Transverse colon (tissue), 4 donors: ENCODE measurements around the gene MIEF1. TPM values are rescaled to one million over a fixed set of nuclear protein-coding genes. Genes with fewer than 3 reads are reported as not detected.

Experiments used
- DNase-seq: peaks from one replicate; pipeline ENCODE4 v3.0.0-alpha.2; 2019
- H3K27ac ChIP-seq, 4 donors: fragments of 200-600 bp; sonication (generic); 2 replicates each; pipeline ENCODE4 v1.5.1; 2016 to 2018; ENCODE audit warnings: inconsistent platforms in 4 of 4
- H3K27me3 ChIP-seq: fragments of 200-600 bp; sonication (generic); 2 replicates; pipeline ENCODE4 v1.5.1; 2017; ENCODE audit warnings: inconsistent platforms
- H3K36me3 ChIP-seq, 4 donors: fragments of 200-600 bp; sonication (generic); 2 replicates each; pipeline ENCODE4 v1.5.1; 2017 to 2019; ENCODE audit warnings: inconsistent platforms in 4 of 4
- H3K4me1 ChIP-seq, 4 donors: fragments of 200-600 bp; sonication (generic); 2 replicates each; pipeline ENCODE4 v1.5.1; 2017 to 2020; ENCODE audit warnings: inconsistent platforms in 4 of 4
- H3K4me3 ChIP-seq, 4 donors: fragments of 200-600 bp; sonication (generic); 1 replicate in 1 of 4; 2 replicates in 3 of 4; pipeline versions ENCODE4 v1.5.1 to v1.6.1; 2017 to 2019; ENCODE audit warnings: inconsistent platforms in 4 of 4
- H3K9me3 ChIP-seq, 2 donors: fragments of 200-600 bp; sonication (generic); 2 replicates each; pipeline ENCODE4 v1.5.1; 2017 to 2019; ENCODE audit warnings: inconsistent platforms in 2 of 2
- EP300 ChIP-seq: sonication (generic); formaldehyde crosslinking; IDR thresholded peaks from one replicate; pipeline ENCODE4 v1.6.1; 2017; ENCODE audit warnings: antibody characterized with exemption, low read depth
- POLR2A ChIP-seq: fragments of 450-650 bp; IDR thresholded peaks from one replicate; pipeline ENCODE4 v1.6.1; 2016; ENCODE audit warnings: antibody characterized with exemption, mild to moderate bottlenecking, moderate library complexity
- POLR2AphosphoS5 ChIP-seq, 3 donors: sonication (generic); formaldehyde crosslinking; IDR thresholded peaks; one replicate each; pipeline ENCODE4 v1.6.1; 2016; ENCODE audit warnings: antibody characterized with exemption in 3 of 3
- WGBS, 2 donors: methylation state at CpG; one replicate each; pipeline ENCODE4 v1.1.5; 2018; ENCODE audit warnings: low coverage in 1 of 2; 5-methylcytosine and 5-hydroxymethylcytosine counted together
- in situ Hi-C, 4 donors: fragments of 200-750 bp; cut with MboI; loops; one replicate each; pipeline versions ENCODE4 v1.15.0 to v1.15.1; 2017; ENCODE audit warnings: low sequenced_read_pairs in 3 of 4, low pct_ligation_motif_present in 1 of 4, low pct_unique_long_range_greater_than_20kb in 1 of 4
- intact Hi-C: fragments of 100-400 bp; cut with DNase I; formaldehyde crosslinking; loops from one replicate; pipeline ENCODE4 v1.15.1; 2023; ENCODE audit warnings: low total_unique reads
- total RNA-seq, 4 donors: library from RNA; depleted of rRNA; stranded (reverse); fragments of >200 nt; gene quantifications; one replicate each; pipeline ENCODE4 v1.1.0, GENCODE V29; 2016
- TF ChIP-seq, protein P1 (sequence below), 5 experiments: fragments of 200-600 bp in 3 of 5; fragments of 450-650 bp in 2 of 5; sonication (generic) in 3 of 5; IDR thresholded peaks; 1 replicate in 2 of 5; 2 replicates in 3 of 5; pipeline ENCODE4 v1.5.1; 2016 to 2017; ENCODE audit warnings: antibody characterized with exemption in 5 of 5, inconsistent platforms in 3 of 5, mild to moderate bottlenecking in 2 of 5, moderate library complexity in 1 of 5

MIEF1 gene
- total RNA-seq, 4 donors from 2014 or later = 11.5 to 31.0 (median 25.6) TPM

DNA sequence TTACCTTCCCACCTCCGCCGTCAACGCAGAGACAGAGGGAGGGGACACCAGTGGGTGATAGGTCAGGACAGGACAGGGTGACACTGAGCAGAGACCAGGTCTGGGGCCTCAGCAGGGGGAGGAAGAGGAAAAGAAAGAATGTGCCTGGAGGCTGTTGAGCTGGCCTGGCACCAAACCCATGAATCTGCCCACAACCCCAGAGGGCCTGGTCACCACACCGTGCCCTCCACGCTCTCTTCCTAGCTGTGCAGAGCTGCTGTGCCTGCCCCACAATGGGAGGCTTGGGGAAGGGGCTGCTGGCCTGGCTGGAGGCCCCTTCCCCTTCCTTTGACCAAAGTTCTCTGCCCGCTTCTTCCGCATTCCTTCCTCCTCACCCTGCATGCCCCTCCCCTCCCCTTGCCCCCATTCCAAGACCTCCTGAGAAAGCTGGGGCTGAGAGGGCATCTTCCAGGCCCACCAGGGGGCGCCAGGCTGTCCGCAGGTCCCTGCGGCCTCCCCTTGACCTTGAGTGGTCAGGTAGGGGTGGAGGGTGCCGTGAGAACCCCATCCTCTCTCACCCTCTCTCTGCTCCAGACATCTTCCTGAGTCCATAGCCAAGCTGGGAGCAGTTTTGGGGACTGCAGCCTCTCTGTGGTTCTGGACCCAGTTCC is 57.5 kb downstream of the MIEF1 start:
- Histone ChIP-seq H3K4me3 (no peak overlapping the region), H3K27me3 (peaks cover 64% of the 10 kb centered on the region), H3K9me3 (no peaks in the 10 kb centered on the region), H3K27ac (no peak overlapping the region), H3K4me1 (peaks cover 6 to 13% (median 10%) of the 10 kb centered on the region in 4 donors), H3K36me3 (no peaks in the 10 kb centered on the region)
- in situ Hi-C loops (no loop called here), intact Hi-C loops (no loop called here)
- no peak for DNase-seq
- TF ChIP-seq POLR2AphosphoS5 (IDR thresholded peaks at IDR 0.05) = no peak
- TF ChIP-seq, protein P1, sequence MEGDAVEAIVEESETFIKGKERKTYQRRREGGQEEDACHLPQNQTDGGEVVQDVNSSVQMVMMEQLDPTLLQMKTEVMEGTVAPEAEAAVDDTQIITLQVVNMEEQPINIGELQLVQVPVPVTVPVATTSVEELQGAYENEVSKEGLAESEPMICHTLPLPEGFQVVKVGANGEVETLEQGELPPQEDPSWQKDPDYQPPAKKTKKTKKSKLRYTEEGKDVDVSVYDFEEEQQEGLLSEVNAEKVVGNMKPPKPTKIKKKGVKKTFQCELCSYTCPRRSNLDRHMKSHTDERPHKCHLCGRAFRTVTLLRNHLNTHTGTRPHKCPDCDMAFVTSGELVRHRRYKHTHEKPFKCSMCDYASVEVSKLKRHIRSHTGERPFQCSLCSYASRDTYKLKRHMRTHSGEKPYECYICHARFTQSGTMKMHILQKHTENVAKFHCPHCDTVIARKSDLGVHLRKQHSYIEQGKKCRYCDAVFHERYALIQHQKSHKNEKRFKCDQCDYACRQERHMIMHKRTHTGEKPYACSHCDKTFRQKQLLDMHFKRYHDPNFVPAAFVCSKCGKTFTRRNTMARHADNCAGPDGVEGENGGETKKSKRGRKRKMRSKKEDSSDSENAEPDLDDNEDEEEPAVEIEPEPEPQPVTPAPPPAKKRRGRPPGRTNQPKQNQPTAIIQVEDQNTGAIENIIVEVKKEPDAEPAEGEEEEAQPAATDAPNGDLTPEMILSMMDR (IDR thresholded peaks at IDR 0.05) = peak in 3 of 5 experiments; percentile 13 to 31 (median 16)
- 38% methylated on average over 11 of the region's 11 CpGs; no CpG with 5 or more reads in 1 of the 2 donors for WGBS, 2 donors

DNA sequence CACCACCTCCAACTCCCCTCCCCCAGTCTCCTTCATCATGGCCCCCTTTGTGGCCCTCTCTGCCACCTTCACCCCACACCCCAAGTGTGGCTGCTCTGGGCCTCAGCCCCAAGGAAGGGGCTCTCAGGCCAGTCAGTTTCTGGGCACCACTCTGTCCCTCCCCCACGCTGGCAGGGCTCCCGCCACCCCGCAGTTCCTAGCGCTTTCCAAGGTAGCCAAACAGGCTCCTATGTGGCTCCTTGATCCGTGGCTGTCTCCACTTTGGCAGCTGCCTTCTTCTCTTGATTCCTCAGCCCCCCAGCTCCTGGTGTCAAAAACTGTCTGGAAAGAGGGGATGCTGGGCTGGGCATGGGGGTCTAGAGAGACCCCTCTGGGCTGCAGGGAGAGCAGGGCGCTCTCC is 58.0 kb downstream of the MIEF1 start:
- in situ Hi-C loops (no loop called here), intact Hi-C loops (no loop called here)
- Histone ChIP-seq H3K36me3 (no peaks in the 10 kb centered on the region), H3K27ac (no peak overlapping the region), H3K4me1 (peaks cover 6 to 13% (median 10%) of the 10 kb centered on the region in 4 donors), H3K27me3 (peaks cover 64% of the 10 kb centered on the region), H3K9me3 (no peaks in the 10 kb centered on the region), H3K4me3 (no peak overlapping the region)
- 39% methylated on average over 6 of the region's 6 CpGs; no CpG with 5 or more reads in 1 of the 2 donors for WGBS, 2 donors
- TF ChIP-seq POLR2A = no peak
- TF ChIP-seq, protein P1 (IDR thresholded peaks at IDR 0.05) = no peak
- TF ChIP-seq POLR2AphosphoS5 (IDR thresholded peaks at IDR 0.05) = no peak
- TF ChIP-seq EP300 = no peak
- no peak for DNase-seq

DNA sequence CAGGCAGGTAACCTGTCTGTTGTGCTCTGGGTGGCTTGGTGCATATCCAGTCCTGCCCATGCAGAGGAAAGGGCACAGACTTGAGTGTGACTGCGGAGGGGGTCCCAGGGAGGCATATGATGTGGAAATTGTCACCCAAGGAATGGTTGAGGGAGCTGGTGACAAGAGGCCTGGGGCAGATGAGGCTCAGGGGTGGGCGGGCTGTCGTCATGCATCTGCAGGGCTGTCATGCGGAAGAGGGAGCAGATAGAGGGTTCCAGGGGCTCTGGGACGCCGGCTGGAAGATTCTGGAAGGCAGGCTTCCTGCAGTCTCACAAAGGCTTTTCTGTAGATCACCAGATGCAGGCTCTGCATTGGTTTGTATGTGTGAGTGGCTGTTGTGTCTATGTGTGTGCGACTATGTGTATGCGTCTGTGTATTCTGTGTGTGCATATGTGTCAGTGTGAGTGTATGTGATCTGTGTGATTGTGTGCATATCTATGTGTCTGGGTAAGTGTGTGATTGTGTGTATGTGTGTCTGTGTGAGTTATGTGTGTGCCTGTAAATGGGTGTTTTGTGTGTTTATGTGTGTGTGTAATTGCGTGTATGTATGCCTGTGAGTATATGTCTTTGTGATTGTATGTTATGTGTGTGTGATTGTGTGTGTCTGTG is 60.9 kb downstream of the MIEF1 start:
- intact Hi-C loops (no loop called here), in situ Hi-C loops (no loop called here)
- TF ChIP-seq POLR2AphosphoS5 (IDR thresholded peaks at IDR 0.05) = no peak
- no peak for TF ChIP-seq POLR2A
- TF ChIP-seq, protein P1 (IDR thresholded peaks at IDR 0.05) = no peak
- TF ChIP-seq EP300 = no peak
- H3K9me3 ChIP-seq = no peaks in the 10 kb centered on the region
- no peak overlapping the region for H3K27ac ChIP-seq
- DNase-seq = no peak
- no peak overlapping the region for H3K4me3 ChIP-seq
- H3K36me3 ChIP-seq = no peaks in the 10 kb centered on the region
- WGBS, 2 donors = 62 to 73% methylated on average over 5 to 9 of the region's 9 CpGs
- peaks cover 37% of the 10 kb centered on the region for H3K27me3 ChIP-seq
- peaks cover 4 to 7% (median 5%) of the 10 kb centered on the region in 4 donors for H3K4me1 ChIP-seq

DNA sequence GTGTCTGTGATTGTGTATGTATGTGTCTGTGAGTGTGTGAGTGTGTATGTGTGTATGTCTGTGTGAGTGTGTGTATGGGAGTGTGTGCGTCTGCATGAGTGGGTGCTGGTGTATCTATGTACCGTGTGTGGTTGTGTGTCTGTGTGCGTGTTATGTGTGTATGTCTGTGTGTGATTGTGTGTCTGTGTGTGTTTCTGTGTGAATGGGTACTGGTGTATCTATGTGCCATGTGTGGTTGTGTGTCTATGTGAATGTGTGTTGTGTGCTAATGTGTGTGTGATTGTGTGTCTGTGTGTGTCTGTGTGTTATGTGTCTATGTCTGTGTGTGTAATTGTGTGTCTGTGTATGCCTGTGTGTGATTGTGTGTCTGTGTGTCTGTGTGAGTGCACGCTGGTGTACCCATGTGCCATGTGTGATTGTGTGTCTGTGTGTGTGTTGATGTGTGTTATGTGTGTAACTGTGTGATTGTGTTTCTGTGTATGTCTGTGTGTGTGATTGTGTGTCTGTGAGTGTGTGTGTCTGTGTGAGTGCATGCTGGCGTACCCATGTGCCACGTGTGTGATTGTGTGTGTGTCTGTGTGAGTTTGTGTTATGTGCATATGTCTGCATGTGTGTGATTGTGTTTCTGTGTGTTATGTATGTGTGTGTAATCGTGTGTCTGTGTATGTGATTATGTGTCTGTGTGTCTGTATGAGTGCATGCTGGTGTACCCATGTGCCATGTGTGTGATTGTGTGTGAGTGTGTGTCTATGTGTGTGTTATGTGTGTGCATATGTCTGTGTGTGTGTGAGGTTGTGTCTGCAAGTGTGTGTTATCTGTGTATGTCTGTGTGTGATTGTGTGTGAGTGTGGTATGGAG is 61.7 kb downstream of the MIEF1 start:
- Histone ChIP-seq H3K36me3 (no peaks in the 10 kb centered on the region), H3K9me3 (no peaks in the 10 kb centered on the region), H3K4me1 (no peaks in the 10 kb centered on the region), H3K27me3 (peaks cover 29% of the 10 kb centered on the region), H3K27ac (no peak overlapping the region), H3K4me3 (no peak overlapping the region)
- no peak for TF ChIP-seq POLR2AphosphoS5 (IDR thresholded peaks at IDR 0.05)
- TF ChIP-seq, protein P1 (IDR thresholded peaks at IDR 0.05) = no peak
- no peak for TF ChIP-seq EP300
- TF ChIP-seq POLR2A = no peak
- in situ Hi-C loops (no loop called here), intact Hi-C loops (no loop called here)
- no peak for DNase-seq
- WGBS, 2 donors = 86% methylated on average over 7 of the region's 7 CpGs; no CpG with 5 or more reads in 1 of the 2 donors
